Nephron progenitor cell (in vitro differentiated cells): ENCODE results near the gene CHRNA1.

Source experiments
- DNase-seq: peaks from one replicate; pipeline ENCODE4 v3.0.0; 2021
- H3K27ac Mint-ChIP-seq: 2 replicates; pipeline ENCODE4 v1.8.0; 2021; ENCODE audit warnings: mild to moderate bottlenecking, moderate library complexity, mixed read lengths
- H3K27me3 Mint-ChIP-seq: 2 replicates; pipeline ENCODE4 v1.8.0; 2021; ENCODE audit warnings: mild to moderate bottlenecking, low read depth, mixed read lengths; ENCODE audit not compliant: poor library complexity
- H3K36me3 Mint-ChIP-seq: 2 replicates; pipeline ENCODE4 v1.8.0; 2021; ENCODE audit warnings: low read depth, mixed read lengths
- H3K4me1 Mint-ChIP-seq: 2 replicates; pipeline ENCODE4 v1.8.0; 2021; ENCODE audit warnings: mixed read lengths
- H3K4me3 Mint-ChIP-seq: 2 replicates; pipeline ENCODE4 v1.8.0; 2021; ENCODE audit warnings: mild to moderate bottlenecking, moderate library complexity, mixed read lengths
- H3K9me3 Mint-ChIP-seq: 2 replicates; pipeline ENCODE4 v1.8.0; 2021; ENCODE audit warnings: mild to moderate bottlenecking, moderate library complexity, mixed read lengths
- TF ChIP-seq, protein P1 (sequence below): fragments of 200-600 bp; sonication (generic); IDR thresholded peaks from 2 replicates; pipeline ENCODE4 v1.5.0; 2021; ENCODE audit warnings: antibody characterized with exemption

Gene CHRNA1

DNA sequence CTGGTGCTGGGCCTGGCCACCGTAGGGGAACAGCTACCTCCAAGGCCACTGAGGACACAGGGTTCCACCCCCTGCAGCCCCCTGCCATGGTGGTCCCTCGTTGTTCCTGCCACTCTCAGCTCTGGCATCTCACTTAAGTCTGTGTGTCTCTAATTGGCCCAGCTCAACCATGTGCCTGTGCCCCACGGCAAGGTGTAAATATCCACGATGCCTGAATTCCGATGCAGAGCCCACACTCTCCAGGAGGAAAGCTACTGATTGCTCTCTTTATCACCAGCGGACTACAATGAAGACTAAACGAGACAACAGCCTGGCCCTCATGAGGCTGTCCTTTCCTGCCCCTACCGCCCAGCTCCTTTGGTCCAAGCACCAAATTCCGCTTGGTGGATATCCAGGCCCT, 17.0 kb upstream of the CHRNA1 start:
- no peak for DNase-seq
- no peak overlapping the region for H3K27ac Mint-ChIP-seq
- H3K9me3 Mint-ChIP-seq = no peaks in the 10 kb centered on the region
- H3K4me1 Mint-ChIP-seq = peaks cover 39% of the 10 kb centered on the region
- peaks cover 9% of the 10 kb centered on the region for H3K27me3 Mint-ChIP-seq
- H3K4me3 Mint-ChIP-seq = no peak overlapping the region
- TF ChIP-seq, protein P1, sequence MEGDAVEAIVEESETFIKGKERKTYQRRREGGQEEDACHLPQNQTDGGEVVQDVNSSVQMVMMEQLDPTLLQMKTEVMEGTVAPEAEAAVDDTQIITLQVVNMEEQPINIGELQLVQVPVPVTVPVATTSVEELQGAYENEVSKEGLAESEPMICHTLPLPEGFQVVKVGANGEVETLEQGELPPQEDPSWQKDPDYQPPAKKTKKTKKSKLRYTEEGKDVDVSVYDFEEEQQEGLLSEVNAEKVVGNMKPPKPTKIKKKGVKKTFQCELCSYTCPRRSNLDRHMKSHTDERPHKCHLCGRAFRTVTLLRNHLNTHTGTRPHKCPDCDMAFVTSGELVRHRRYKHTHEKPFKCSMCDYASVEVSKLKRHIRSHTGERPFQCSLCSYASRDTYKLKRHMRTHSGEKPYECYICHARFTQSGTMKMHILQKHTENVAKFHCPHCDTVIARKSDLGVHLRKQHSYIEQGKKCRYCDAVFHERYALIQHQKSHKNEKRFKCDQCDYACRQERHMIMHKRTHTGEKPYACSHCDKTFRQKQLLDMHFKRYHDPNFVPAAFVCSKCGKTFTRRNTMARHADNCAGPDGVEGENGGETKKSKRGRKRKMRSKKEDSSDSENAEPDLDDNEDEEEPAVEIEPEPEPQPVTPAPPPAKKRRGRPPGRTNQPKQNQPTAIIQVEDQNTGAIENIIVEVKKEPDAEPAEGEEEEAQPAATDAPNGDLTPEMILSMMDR = no peak
- no peaks in the 10 kb centered on the region for H3K36me3 Mint-ChIP-seq

DNA sequence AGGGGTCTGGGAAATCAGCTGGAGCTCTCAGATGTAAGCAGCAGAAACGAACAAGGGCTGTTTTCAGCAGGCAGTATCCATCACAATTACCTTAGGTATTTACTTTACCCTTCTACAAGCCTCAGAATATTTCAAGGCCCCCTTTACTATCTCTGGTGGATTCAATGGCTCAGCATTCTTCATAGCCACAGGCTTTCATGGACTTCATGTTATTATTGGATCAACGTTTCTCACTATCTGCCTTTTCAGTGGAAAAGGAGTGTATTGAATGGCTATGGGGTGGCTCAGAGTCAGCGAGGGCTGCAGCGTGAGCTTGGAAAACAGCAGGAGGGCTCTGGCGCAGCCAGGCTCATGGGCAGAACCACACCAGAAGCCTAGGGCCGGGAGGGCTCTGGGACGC, 16.6 kb upstream of the CHRNA1 start:
- Mint-ChIP-seq H3K27ac (no peak overlapping the region), H3K27me3 (peaks cover 9% of the 10 kb centered on the region), H3K9me3 (no peaks in the 10 kb centered on the region), H3K36me3 (no peaks in the 10 kb centered on the region), H3K4me1 (peaks cover 43% of the 10 kb centered on the region), H3K4me3 (no peak overlapping the region)
- DNase-seq = no peak
- TF ChIP-seq, protein P1 = no peak

DNA sequence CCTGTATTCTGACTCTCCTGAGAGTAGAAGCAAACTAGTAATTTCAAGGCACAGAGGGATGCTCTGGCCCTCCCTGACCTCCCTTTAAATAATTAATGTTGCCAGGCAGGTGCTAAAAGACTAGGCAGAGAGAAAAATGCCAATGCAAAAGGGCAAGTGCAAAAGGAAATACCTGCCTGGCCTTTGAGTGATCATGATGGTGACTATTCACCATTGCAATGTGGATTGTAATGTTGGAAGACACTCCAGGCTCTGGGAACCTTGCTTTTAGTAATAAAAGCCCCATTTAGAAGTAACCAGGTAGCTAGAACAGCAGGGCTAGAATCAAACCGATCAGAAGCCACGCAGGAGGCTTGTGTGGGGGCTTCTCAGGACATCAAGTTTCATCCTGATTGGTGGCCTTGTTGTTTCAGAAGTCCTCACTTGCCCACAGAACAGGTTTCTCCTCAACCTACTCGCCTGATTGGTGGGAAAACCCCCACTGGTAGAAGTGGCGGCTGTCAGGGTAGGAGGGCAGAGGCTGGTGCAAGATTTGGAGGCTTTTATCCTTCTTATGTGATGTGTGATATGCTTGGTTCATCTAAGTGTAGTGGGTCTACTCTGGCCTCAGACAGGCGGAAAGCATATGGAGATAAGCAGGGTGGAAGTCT, 16.0 kb upstream of the CHRNA1 start:
- H3K4me3 Mint-ChIP-seq = no peak overlapping the region
- TF ChIP-seq, protein P1 = no peak
- DNase-seq = no peak
- peaks cover 9% of the 10 kb centered on the region for H3K27me3 Mint-ChIP-seq
- H3K9me3 Mint-ChIP-seq = no peaks in the 10 kb centered on the region
- H3K36me3 Mint-ChIP-seq = no peaks in the 10 kb centered on the region
- H3K4me1 Mint-ChIP-seq = peaks cover 46% of the 10 kb centered on the region
- peak overlapping the region; percentile 44 for H3K27ac Mint-ChIP-seq

DNA sequence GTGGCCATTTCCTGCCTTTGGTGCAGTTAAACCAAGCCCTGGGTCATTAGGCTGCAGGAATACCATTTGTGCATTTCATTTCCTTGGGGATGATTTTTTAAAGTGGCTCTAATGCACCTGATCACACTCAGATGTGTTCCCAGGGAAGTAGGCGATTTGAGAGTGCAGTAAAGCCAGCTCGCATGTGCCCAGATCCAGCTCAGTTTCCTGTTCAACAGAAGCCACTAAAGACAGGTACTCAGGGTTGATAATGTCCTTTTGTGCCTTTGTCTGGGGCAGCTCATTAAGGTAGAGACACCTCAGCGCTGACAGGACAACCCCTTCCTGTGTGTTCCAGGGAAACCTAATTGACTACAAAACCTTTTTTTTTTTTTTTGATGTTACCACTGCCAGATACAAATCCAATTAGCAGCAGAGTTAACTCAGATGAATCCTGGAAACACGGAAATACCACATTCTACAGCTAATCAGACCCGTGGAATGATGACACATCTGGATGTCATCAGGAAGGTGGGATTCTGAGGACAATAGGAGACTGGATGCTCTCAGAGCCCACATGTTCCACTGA, 15.2 kb upstream of the CHRNA1 start:
- no peak overlapping the region for H3K27ac Mint-ChIP-seq

DNA sequence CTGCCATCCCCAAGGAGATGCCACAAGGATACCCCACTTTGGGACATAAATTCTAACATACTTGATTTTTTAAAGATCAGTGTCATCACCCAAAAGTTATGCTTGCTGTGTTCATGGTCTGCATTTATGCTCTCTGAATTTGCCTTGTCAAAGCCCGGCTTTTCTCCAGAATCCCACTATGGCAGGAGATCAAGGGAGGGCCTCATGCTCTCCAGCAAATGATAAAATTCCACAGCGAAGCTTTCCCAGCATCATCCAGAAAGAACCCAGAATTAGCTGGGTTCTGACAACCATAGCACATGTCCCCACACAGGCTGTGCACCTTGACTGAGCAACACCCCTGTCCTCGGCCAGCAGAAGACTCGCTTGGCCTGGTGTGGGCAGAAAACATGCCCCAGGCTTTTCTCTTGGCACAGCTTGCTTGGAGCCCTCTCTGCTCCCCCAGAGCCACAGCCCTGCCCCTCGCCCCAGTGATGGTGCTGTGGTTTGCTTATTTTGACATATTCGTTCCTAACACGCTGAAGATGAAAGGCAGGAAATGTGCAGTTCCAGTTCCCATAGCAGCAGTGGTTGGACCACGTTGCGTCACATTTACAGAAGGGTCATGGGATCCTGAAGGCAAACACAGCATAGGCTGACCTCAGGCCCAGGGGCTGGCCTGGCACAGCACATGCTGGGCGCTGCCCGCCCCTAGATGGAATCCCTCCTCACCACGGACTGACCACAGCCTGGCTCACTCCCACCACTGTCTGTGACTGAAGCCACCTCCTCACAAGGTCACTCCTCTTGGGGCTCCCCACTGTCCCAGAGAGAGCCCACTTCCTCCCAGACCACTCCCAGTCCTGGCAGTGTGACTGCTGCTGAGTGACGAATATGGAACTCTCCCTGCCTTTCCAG, 14.1 kb upstream of the CHRNA1 start:
- Mint-ChIP-seq H3K4me1 (peaks cover 54% of the 10 kb centered on the region), H3K4me3 (no peak overlapping the region), H3K9me3 (no peaks in the 10 kb centered on the region), H3K27ac (peak overlapping the region; percentile 27), H3K36me3 (no peaks in the 10 kb centered on the region), H3K27me3 (peaks cover 9% of the 10 kb centered on the region)
- DNase-seq = no peak
- TF ChIP-seq, protein P1 = no peak

More for the DNA sequence above, 15.2 kb upstream of the CHRNA1 start:
- no peak overlapping the region for H3K4me3 Mint-ChIP-seq
- no peak for DNase-seq
- TF ChIP-seq, protein P1 = no peak
- peaks cover 54% of the 10 kb centered on the region for H3K4me1 Mint-ChIP-seq
- H3K36me3 Mint-ChIP-seq = no peaks in the 10 kb centered on the region
- H3K27me3 Mint-ChIP-seq = peaks cover 9% of the 10 kb centered on the region
- H3K9me3 Mint-ChIP-seq = no peaks in the 10 kb centered on the region
